Gastroesophageal sphincter (tissue), 3 donors: ENCODE results near the gene SETD1B.

Source experiments
- CTCF ChIP-seq, 4 experiments: fragments of 200-600 bp in 2 of 4; fragments of 450-650 bp in 2 of 4; sonication (generic) in 1 of 4; IDR thresholded peaks; one replicate each; pipeline ENCODE4 v1.5.1; 2017 to 2019; ENCODE audit warnings: antibody characterized with exemption in 4 of 4, mild to moderate bottlenecking in 2 of 4, moderate library complexity in 2 of 4
- EP300 ChIP-seq: sonication (generic); formaldehyde crosslinking; IDR thresholded peaks from one replicate; pipeline ENCODE4 v1.6.1; 2017; ENCODE audit warnings: antibody characterized with exemption, mild to moderate bottlenecking
- POLR2AphosphoS5 ChIP-seq: sonication (generic); formaldehyde crosslinking; IDR thresholded peaks from one replicate; pipeline ENCODE4 v1.6.1; 2017; ENCODE audit warnings: antibody characterized with exemption

GRCh38 chr12:121872546-121873215 lies 68.9 kb downstream of the SETD1B start:
- TF ChIP-seq CTCF (IDR thresholded peaks at IDR 0.05) (no peak), EP300 (no peak), POLR2AphosphoS5 (peak; percentile 31)
